HepG2 (cell line): ENCODE results near the gene HAUS2. TPM values are rescaled to one million over a fixed set of nuclear protein-coding genes. Genes with fewer than 3 reads are reported as not detected.

ENCODE experiments used
- ARHGAP35 ChIP-seq: sonication (generic); formaldehyde crosslinking; IDR thresholded peaks from 2 replicates; pipeline ENCODE4 v1.9.0; 2022; ENCODE audit warnings: mild to moderate bottlenecking, inconsistent platforms, moderate library complexity, missing genetic modification reagents, borderline replicate concordance
- BHLHE40 ChIP-seq: IDR thresholded peaks from 2 replicates; pipeline ENCODE4 v1.6.1; 2011; ENCODE audit warnings: low read length, improper control_type of control experiment
- CSRNP1 ChIP-seq: sonication (generic); formaldehyde crosslinking; IDR thresholded peaks from 2 replicates; pipeline ENCODE4 v1.8.1; 2023; ENCODE audit warnings: mild to moderate bottlenecking, missing genetic modification reagents
- DMTF1 ChIP-seq: sonication (generic); formaldehyde crosslinking; IDR thresholded peaks from 2 replicates; pipeline ENCODE4 v1.4.0; 2020; ENCODE audit warnings: mild to moderate bottlenecking, missing genetic modification reagents
- ELK4 ChIP-seq: sonication (generic); formaldehyde crosslinking; IDR thresholded peaks from 2 replicates; pipeline ENCODE4 v1.9.0; 2021; ENCODE audit warnings: missing genetic modification reagents, borderline replicate concordance
- EZH2 ChIP-seq: conservative IDR thresholded peaks from 2 replicates; pipeline ENCODE4 v1.6.1; 2012; ENCODE audit warnings: mild to moderate bottlenecking, low read depth, low read length, moderate library complexity
- GATAD1 ChIP-seq: IDR thresholded peaks from 2 replicates; pipeline ENCODE4 v1.6.1; 2016; ENCODE audit warnings: missing genetic modification reagents, missing compliant biosample characterization
- HNF4G ChIP-seq, 2 experiments: sonication (generic) in 1 of 2; formaldehyde crosslinking in 1 of 2; IDR thresholded peaks; 2 replicates each; pipeline versions ENCODE4 v1.4.0 to v1.6.1; 2011 to 2020; ENCODE audit warnings: borderline replicate concordance in 2 of 2, low read depth in 2 of 2, mild to moderate bottlenecking in 2 of 2, low read length in 1 of 2, missing genetic modification reagents in 1 of 2, moderate library complexity in 1 of 2
- MXD4 ChIP-seq: IDR thresholded peaks from 2 replicates; pipeline ENCODE4 v1.6.1; 2016; ENCODE audit warnings: mild to moderate bottlenecking, missing biosample characterization, missing genetic modification reagents
- SATB2 ChIP-seq: sonication (generic); formaldehyde crosslinking; IDR thresholded peaks from 2 replicates; pipeline ENCODE4 v1.5.0; 2020; ENCODE audit warnings: missing genetic modification reagents
- SIX4 ChIP-seq: sonication (generic); formaldehyde crosslinking; IDR thresholded peaks from 2 replicates; pipeline ENCODE4 v1.4.0; 2020; ENCODE audit warnings: missing genetic modification reagents
- SMARCE1 ChIP-seq: fragments of 450-650 bp; IDR thresholded peaks from 2 replicates; pipeline ENCODE4 v1.6.1; 2017; ENCODE audit warnings: borderline replicate concordance
- WIZ ChIP-seq: sonication (generic); formaldehyde crosslinking; IDR thresholded peaks from 2 replicates; pipeline ENCODE4 v1.5.1; 2020; ENCODE audit warnings: mild to moderate bottlenecking, missing genetic modification reagents
- YEATS4 ChIP-seq: sonication (generic); formaldehyde crosslinking; IDR thresholded peaks from 2 replicates; pipeline ENCODE4 v1.4.0; 2020; ENCODE audit warnings: missing genetic modification reagents, borderline replicate concordance
- ZBTB46 ChIP-seq: sonication (generic); formaldehyde crosslinking; IDR thresholded peaks from 2 replicates; pipeline ENCODE4 v1.4.0; 2020; ENCODE audit warnings: mild to moderate bottlenecking, missing genetic modification reagents, borderline replicate concordance
- ZNF598 ChIP-seq: sonication (generic); formaldehyde crosslinking; IDR thresholded peaks from 2 replicates; pipeline ENCODE4 v1.5.1; 2020; ENCODE audit warnings: mild to moderate bottlenecking, missing genetic modification reagents, borderline replicate concordance
- ZNF616 ChIP-seq: sonication (generic); formaldehyde crosslinking; IDR thresholded peaks from 2 replicates; pipeline ENCODE4 v1.5.0; 2020; ENCODE audit warnings: low read depth, mild to moderate bottlenecking, missing genetic modification reagents
- polyA plus RNA-seq, 8 experiments: library from polyadenylated mRNA; depleted of rRNA in 3 of 8; stranded (reverse) in 7 of 8; unstranded in 1 of 8; fragments of >200 nt; fragmentation: Illumina TruSeq in 4 of 8; extraction: Trizol in 4 of 8; gene quantifications; 2 replicates each; pipeline versions ENCODE4 v1.2.1 to v1.2.3, GENCODE V29; 2011 to 2016; ENCODE audit warnings: low read depth in 4 of 8, missing spikeins in 1 of 8, mixed read lengths in 1 of 8; ENCODE audit not compliant: insufficient read depth in 1 of 8
- total RNA-seq, 5 experiments: library from RNA; depleted of rRNA; stranded (reverse); fragments of >200 nt; fragmentation: Illumina TruSeq; extraction: Trizol; gene quantifications; 2 replicates each; pipeline ENCODE4 v1.2.3, GENCODE V29; 2016; ENCODE audit warnings: low read depth in 1 of 5
- TF ChIP-seq, protein P1 (sequence below): fragments of 450-650 bp; IDR thresholded peaks from 2 replicates; pipeline ENCODE4 v1.6.1; 2017; ENCODE audit warnings: mild to moderate bottlenecking

The HAUS2 gene
- total and polyA plus RNA-seq, 2 of the 13 experiments (the other 11 are each of a cell fraction or from before 2014, with no cell fraction given): 11.6 to 32.9 TPM

- TF ChIP-seq ELK4: no peak
- TF ChIP-seq EZH2: no peak
- no peak; the same call in 1 of the 2 replicates for TF ChIP-seq DMTF1 (CRISPR knock-in tag)
- peak; percentile 67 for TF ChIP-seq GATAD1 (CRISPR knock-in tag)
- peak; percentile 79 for TF ChIP-seq CSRNP1 (CRISPR knock-in tag)
- no peak for TF ChIP-seq HNF4G (IDR thresholded peaks at IDR 0.05; ENCODE audit: borderline replicate concordance, low read depth, low read length)
- TF ChIP-seq HNF4G (CRISPR knock-in tag; IDR thresholded peaks at IDR 0.05; ENCODE audit: borderline replicate concordance, low read depth): no peak
- TF ChIP-seq WIZ (CRISPR knock-in tag): no peak
- no peak for TF ChIP-seq SMARCE1
- no peak for TF ChIP-seq SIX4 (CRISPR knock-in tag)
- TF ChIP-seq ZNF616: peak; percentile 62; the same call in 1 of the 2 replicates
- TF ChIP-seq MXD4 (CRISPR knock-in tag): peak; percentile 76; the same call in 1 of the 2 replicates
- peak; percentile 73 for TF ChIP-seq BHLHE40
- TF ChIP-seq ZNF598: no peak
- no peak for TF ChIP-seq SATB2 (CRISPR knock-in tag)
- TF ChIP-seq YEATS4: peak; percentile 70; the same call in 1 of the 2 replicates
- peak; percentile 74; the same call in 1 of the 2 replicates for TF ChIP-seq ARHGAP35 (CRISPR knock-in tag)
- TF ChIP-seq, protein P1, sequence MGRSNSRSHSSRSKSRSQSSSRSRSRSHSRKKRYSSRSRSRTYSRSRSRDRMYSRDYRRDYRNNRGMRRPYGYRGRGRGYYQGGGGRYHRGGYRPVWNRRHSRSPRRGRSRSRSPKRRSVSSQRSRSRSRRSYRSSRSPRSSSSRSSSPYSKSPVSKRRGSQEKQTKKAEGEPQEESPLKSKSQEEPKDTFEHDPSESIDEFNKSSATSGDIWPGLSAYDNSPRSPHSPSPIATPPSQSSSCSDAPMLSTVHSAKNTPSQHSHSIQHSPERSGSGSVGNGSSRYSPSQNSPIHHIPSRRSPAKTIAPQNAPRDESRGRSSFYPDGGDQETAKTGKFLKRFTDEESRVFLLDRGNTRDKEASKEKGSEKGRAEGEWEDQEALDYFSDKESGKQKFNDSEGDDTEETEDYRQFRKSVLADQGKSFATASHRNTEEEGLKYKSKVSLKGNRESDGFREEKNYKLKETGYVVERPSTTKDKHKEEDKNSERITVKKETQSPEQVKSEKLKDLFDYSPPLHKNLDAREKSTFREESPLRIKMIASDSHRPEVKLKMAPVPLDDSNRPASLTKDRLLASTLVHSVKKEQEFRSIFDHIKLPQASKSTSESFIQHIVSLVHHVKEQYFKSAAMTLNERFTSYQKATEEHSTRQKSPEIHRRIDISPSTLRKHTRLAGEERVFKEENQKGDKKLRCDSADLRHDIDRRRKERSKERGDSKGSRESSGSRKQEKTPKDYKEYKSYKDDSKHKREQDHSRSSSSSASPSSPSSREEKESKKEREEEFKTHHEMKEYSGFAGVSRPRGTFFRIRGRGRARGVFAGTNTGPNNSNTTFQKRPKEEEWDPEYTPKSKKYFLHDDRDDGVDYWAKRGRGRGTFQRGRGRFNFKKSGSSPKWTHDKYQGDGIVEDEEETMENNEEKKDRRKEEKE: no peak
- TF ChIP-seq ZBTB46 (CRISPR knock-in tag): no peak
These were observed 26.8 kb downstream of the HAUS2 start, which contains the start of gene STARD9 (continued) for GRCh38 chr15:42575188-42576039.
